ENCODE results near the gene CREB3L4.

DNA sequence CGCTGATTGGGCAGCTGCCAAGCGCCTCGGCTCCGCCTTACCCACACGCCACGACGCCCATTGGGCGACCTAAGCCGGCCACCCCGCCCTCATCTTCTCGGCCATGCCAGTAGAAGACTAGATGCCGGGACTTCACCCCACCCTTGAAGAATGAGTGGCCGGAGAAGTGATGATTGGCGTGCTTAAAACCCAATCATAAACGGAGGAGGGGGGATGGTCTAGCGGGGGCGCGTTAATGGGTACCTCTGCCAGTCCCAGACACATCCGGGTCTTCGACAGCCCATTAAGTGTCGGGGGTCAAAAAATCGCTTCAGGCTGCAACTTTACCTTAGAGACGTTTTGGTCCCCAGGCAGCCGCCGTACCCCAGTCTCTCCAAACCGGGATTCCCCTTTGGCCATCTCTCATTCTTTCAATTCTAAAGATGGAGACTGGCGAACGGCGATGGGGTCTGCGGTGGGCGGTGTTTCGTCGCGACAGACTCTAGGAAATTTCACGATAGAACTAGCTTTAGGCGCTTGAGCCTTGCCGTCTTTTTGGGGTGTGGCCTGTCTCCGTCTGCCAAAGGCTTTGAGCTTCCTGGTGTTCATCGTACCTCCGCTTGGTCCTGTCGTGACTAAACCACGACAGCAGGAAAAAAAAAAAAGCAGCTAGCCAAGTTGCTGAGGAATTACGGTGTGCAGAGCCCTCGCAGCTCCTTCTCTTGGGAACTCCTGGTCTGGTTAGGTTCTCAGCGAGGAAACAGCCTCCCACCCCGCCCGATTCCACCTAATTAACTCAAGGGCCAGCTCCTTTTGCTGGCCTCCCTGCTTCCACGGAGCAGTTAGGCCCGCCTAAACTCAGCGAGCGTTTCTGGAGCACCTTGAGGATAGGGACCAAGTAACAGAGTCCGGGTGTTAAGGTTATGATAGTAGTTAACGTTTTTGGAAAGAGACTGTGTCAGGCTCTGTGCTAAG lies 44.5 kb upstream of the CREB3L4 start, which contains the start of gene GATAD2B:
- TF ChIP-seq, protein P1, sequence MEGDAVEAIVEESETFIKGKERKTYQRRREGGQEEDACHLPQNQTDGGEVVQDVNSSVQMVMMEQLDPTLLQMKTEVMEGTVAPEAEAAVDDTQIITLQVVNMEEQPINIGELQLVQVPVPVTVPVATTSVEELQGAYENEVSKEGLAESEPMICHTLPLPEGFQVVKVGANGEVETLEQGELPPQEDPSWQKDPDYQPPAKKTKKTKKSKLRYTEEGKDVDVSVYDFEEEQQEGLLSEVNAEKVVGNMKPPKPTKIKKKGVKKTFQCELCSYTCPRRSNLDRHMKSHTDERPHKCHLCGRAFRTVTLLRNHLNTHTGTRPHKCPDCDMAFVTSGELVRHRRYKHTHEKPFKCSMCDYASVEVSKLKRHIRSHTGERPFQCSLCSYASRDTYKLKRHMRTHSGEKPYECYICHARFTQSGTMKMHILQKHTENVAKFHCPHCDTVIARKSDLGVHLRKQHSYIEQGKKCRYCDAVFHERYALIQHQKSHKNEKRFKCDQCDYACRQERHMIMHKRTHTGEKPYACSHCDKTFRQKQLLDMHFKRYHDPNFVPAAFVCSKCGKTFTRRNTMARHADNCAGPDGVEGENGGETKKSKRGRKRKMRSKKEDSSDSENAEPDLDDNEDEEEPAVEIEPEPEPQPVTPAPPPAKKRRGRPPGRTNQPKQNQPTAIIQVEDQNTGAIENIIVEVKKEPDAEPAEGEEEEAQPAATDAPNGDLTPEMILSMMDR (IDR thresholded peaks at IDR 0.05), result no peak
- TF ChIP-seq POLR2A (IDR thresholded peaks at IDR 0.05), result peak in 1 of 2 donors; percentile 43
